ENCODE data around the gene GPR179. TPM values are rescaled to one million over a fixed set of nuclear protein-coding genes. Genes with fewer than 3 reads are reported as not detected.

The GPR179 gene
- total RNA-seq, 1 experiment from 2014 or later: not detected

GRCh38 chr17:38326996-38327792 lies 16.6 kb downstream of the GPR179 start:
- no CpG with 5 or more reads among the region's 8 CpGs for WGBS (ENCODE audit: extremely low coverage, insufficient read length, low lambda C conversion rate)

More at GRCh38 chr17:38326996-38327792, 16.6 kb downstream of the GPR179 start:
- Histone ChIP-seq H2BK5ac (ENCODE audit: insufficient read length, low read length) (no peak overlapping the region), H3K23me2 (ENCODE audit: insufficient read length, low read depth, low read length, poor library complexity, severe bottlenecking) (no peaks in the 10 kb centered on the region), H3K9me3 (ENCODE audit: control insufficient read depth, low read depth, low read length) (no peaks in the 10 kb centered on the region), H4K5ac (ENCODE audit: insufficient read length, low read depth, low read length) (no peak overlapping the region), H2AFZ (ENCODE audit: low read length) (no peak overlapping the region), H3K18ac (ENCODE audit: insufficient read length, low read depth, low read length) (peak overlapping the region; percentile 13), H2AK5ac (ENCODE audit: insufficient read length, low read length) (no peak overlapping the region), H3K9ac (ENCODE audit: extremely low read depth, insufficient read length, low read length) (no peak overlapping the region), H2BK12ac (ENCODE audit: insufficient read length, low read depth, low read length) (no peak overlapping the region), H3K4me2 (ENCODE audit: insufficient read depth, insufficient read length, low read length) (no peak overlapping the region), H2BK20ac (ENCODE audit: low read depth, low read length, poor library complexity, severe bottlenecking) (no peak overlapping the region), H3K56ac (ENCODE audit: insufficient read length, low read depth, low read length) (no peak overlapping the region), H2BK15ac (ENCODE audit: low read depth, low read length) (no peak overlapping the region), H4K91ac (ENCODE audit: insufficient read length, low read depth, low read length) (no peak overlapping the region), H4K8ac (replicated peaks; ENCODE audit: insufficient read length, low read depth, low read length) (no peak overlapping the region), H4K20me1 (ENCODE audit: control insufficient read depth, insufficient read depth, insufficient read length) (no peaks in the 10 kb centered on the region), H3K27me3 (ENCODE audit: insufficient read depth, low read length) (no peaks in the 10 kb centered on the region), H3K23ac (ENCODE audit: insufficient read length, low read depth, low read length) (no peak overlapping the region), H2BK120ac (ENCODE audit: low read depth, low read length, poor library complexity, severe bottlenecking) (no peak overlapping the region), H3K4ac (ENCODE audit: low read depth, low read length) (no peak overlapping the region), H3K79me2 (ENCODE audit: insufficient read depth, low read length) (no peaks in the 10 kb centered on the region), H3K4me1 (ENCODE audit: insufficient read depth, low read length) (peaks cover 3% of the 10 kb centered on the region; the same call in 1 of the 2 replicates), H3K27ac (ENCODE audit: insufficient read length, low read depth, low read length) (no peak overlapping the region), H3K14ac (ENCODE audit: insufficient read depth, low read length) (no peak overlapping the region; the same call in 1 of the 2 replicates), H3T11ph (ENCODE audit: low read length) (no peak overlapping the region), H3K79me1 (ENCODE audit: insufficient read depth, low read depth, low read length, poor library complexity, severe bottlenecking) (no peaks in the 10 kb centered on the region)
- Mint-ChIP-seq H3K36me3 (ENCODE audit: insufficient read depth in 1 of 3, low read depth in 3 of 3) (peaks cover 7 to 19% (median 12%) of the 10 kb centered on the region in 3 experiments; a peak in 6 of 7 replicates), H3K4me1 (peaks cover 30 to 35% of the 10 kb centered on the region in 2 experiments), H3K27me3 (ENCODE audit: low read depth) (no peaks in the 10 kb centered on the region; the same call in 1 of the 2 replicates), H3K4me3 (no peak overlapping the region), H3K27ac (peak overlapping the region; percentile 4 to 59 (median 30); a peak in 6 of 7 replicates), H3K9me3 (no peaks in the 10 kb centered on the region)
- TF ChIP-seq, protein P1, sequence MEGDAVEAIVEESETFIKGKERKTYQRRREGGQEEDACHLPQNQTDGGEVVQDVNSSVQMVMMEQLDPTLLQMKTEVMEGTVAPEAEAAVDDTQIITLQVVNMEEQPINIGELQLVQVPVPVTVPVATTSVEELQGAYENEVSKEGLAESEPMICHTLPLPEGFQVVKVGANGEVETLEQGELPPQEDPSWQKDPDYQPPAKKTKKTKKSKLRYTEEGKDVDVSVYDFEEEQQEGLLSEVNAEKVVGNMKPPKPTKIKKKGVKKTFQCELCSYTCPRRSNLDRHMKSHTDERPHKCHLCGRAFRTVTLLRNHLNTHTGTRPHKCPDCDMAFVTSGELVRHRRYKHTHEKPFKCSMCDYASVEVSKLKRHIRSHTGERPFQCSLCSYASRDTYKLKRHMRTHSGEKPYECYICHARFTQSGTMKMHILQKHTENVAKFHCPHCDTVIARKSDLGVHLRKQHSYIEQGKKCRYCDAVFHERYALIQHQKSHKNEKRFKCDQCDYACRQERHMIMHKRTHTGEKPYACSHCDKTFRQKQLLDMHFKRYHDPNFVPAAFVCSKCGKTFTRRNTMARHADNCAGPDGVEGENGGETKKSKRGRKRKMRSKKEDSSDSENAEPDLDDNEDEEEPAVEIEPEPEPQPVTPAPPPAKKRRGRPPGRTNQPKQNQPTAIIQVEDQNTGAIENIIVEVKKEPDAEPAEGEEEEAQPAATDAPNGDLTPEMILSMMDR (conservative IDR thresholded peaks at IDR 0.05): no peak
- DNase-seq: peak; percentile 30
